SK-N-SH (cell line): ENCODE measurements around the gene CALU.

Source experiments
- CTCF ChIP-seq: fragments of 200-600 bp; sonication (generic); IDR thresholded peaks from 2 replicates; pipeline ENCODE4 v1.6.1; 2017; ENCODE audit warnings: antibody characterized with exemption, mild to moderate bottlenecking, moderate library complexity
- EZH2phosphoT487 ChIP-seq: fragments of 200-600 bp; sonication (generic); IDR thresholded peaks from 2 replicates; pipeline ENCODE4 v1.6.1; 2017; ENCODE audit warnings: low read depth, mixed run types, mild to moderate bottlenecking, antibody characterized with exemption, moderate library complexity, borderline replicate concordance
- GATA2 ChIP-seq: sonication (generic); formaldehyde crosslinking; IDR thresholded peaks from 2 replicates; pipeline ENCODE4 v1.5.0; 2020; ENCODE audit warnings: mild to moderate bottlenecking, missing genetic modification reagents
- NRF1 ChIP-seq: IDR thresholded peaks from 2 replicates; pipeline ENCODE4 v1.6.1; 2012; ENCODE audit warnings: low read depth, mild to moderate bottlenecking, low read length
- RXRA ChIP-seq: IDR thresholded peaks from 2 replicates; pipeline ENCODE4 v1.4.0; 2012; ENCODE audit warnings: low read depth, mild to moderate bottlenecking, borderline replicate concordance
- SMC3 ChIP-seq: IDR thresholded peaks from 2 replicates; pipeline ENCODE4 v1.6.1; 2012; ENCODE audit warnings: low read depth, low read length, improper control_type of control experiment
- TF ChIP-seq, protein P1 (sequence below): IDR thresholded peaks from 2 replicates; pipeline ENCODE4 v1.4.0; 2012; ENCODE audit warnings: low read depth, borderline replicate concordance
- TF ChIP-seq, protein P2 (sequence below): IDR thresholded peaks from 2 replicates; pipeline ENCODE4; 2012

DNA sequence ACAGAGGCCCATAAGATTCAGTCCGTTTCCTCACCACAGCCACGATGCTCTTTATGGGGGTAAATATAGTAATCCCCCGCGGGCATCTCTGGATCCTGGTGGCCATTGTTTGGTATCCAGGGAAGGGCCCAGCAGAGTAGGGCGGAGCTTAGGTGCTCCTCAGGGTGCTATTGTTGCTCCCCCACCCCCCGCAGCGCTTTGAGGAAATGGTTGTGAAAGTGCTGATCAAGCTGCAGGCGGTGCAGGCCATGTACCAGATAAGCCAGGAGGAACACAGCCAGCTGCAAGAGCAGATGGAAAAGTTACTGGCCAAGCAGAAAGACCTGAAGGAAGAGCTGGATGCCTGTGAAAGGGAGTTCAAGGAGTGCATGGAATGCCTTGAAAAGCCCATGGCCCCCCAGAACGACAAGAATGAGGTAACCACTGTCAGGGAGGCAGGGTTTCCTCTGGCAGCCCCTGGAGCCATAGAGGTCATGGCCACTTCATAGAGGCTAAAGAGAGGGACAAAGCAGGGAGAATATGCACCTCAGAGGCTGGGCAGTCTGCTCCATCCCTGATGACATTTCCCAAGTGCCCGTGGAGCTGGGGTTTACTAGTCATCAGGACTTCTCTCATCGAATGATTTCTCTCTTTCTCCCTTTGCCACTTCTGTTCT lies 73.5 kb downstream of the CALU start:
- no peak for TF ChIP-seq CTCF
- TF ChIP-seq NRF1: no peak
- no peak for TF ChIP-seq SMC3
- TF ChIP-seq EZH2phosphoT487: no peak
- TF ChIP-seq, protein P1, sequence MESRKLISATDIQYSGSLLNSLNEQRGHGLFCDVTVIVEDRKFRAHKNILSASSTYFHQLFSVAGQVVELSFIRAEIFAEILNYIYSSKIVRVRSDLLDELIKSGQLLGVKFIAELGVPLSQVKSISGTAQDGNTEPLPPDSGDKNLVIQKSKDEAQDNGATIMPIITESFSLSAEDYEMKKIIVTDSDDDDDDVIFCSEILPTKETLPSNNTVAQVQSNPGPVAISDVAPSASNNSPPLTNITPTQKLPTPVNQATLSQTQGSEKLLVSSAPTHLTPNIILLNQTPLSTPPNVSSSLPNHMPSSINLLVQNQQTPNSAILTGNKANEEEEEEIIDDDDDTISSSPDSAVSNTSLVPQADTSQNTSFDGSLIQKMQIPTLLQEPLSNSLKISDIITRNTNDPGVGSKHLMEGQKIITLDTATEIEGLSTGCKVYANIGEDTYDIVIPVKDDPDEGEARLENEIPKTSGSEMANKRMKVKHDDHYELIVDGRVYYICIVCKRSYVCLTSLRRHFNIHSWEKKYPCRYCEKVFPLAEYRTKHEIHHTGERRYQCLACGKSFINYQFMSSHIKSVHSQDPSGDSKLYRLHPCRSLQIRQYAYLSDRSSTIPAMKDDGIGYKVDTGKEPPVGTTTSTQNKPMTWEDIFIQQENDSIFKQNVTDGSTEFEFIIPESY: no peak
- TF ChIP-seq, protein P2, sequence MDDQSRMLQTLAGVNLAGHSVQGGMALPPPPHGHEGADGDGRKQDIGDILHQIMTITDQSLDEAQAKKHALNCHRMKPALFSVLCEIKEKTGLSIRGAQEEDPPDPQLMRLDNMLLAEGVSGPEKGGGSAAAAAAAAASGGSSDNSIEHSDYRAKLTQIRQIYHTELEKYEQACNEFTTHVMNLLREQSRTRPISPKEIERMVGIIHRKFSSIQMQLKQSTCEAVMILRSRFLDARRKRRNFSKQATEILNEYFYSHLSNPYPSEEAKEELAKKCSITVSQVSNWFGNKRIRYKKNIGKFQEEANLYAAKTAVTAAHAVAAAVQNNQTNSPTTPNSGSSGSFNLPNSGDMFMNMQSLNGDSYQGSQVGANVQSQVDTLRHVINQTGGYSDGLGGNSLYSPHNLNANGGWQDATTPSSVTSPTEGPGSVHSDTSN: no peak
- no peak for TF ChIP-seq RXRA
- TF ChIP-seq GATA2 (CRISPR knock-in tag): no peak
